HL-60/S4 (cell line): ENCODE measurements around the gene ADPRHL1.
"Not testable (repeated sequence)": the region's sequence is repeated elsewhere in the genome, so short reads cannot be mapped to it uniquely, and the experiment has no call there.

Experiments
- in situ Hi-C: fragments of 300-500 bp; cut with MboI; formaldehyde crosslinking; loops from 2 replicates; pipeline ENCODE4 v1.14.3; 2022; ENCODE audit warnings: low sequenced_read_pairs

ADPRHL1 gene

GRCh38 chr13:113373811-113374485, 79.3 kb downstream of the ADPRHL1 start:
- in situ Hi-C loops, result no loop called here

GRCh38 chr13:113371701-113372100, 81.6 kb downstream of the ADPRHL1 start:
- in situ Hi-C loops, result not testable (repeated sequence)

- in situ Hi-C loops, result no loop called here
Measured at GRCh38 chr13:113371061-113371460, 82.2 kb downstream of the ADPRHL1 start.

GRCh38 chr13:113369881-113370280, 83.4 kb downstream of the ADPRHL1 start:
- in situ Hi-C loops, result no loop called here

GRCh38 chr13:113369189-113369588, 84.1 kb downstream of the ADPRHL1 start:
- in situ Hi-C loops, result no loop called here

GRCh38 chr13:113368353-113368752, 84.9 kb downstream of the ADPRHL1 start:
- in situ Hi-C loops, result not testable (repeated sequence)

GRCh38 chr13:113367771-113368170, 85.5 kb downstream of the ADPRHL1 start:
- in situ Hi-C loops, result no loop called here

GRCh38 chr13:113367020-113367560, 86.2 kb downstream of the ADPRHL1 start:
- in situ Hi-C loops, result no loop called here

GRCh38 chr13:113365971-113366588, 87.2 kb downstream of the ADPRHL1 start:
- in situ Hi-C loops, result no loop called here

- in situ Hi-C loops, result no loop called here
Measured at GRCh38 chr13:113365583-113365970, 87.7 kb downstream of the ADPRHL1 start.

GRCh38 chr13:113364901-113365582, 88.2 kb downstream of the ADPRHL1 start:
- in situ Hi-C loops, result no loop called here

GRCh38 chr13:113364311-113364889, 88.9 kb downstream of the ADPRHL1 start:
- in situ Hi-C loops, result no loop called here

GRCh38 chr13:113361406-113361805, 91.9 kb downstream of the ADPRHL1 start:
- in situ Hi-C loops, result no loop called here

GRCh38 chr13:113360446-113360845, 92.8 kb downstream of the ADPRHL1 start:
- in situ Hi-C loops, result no loop called here

GRCh38 chr13:113359571-113359970, 93.7 kb downstream of the ADPRHL1 start:
- in situ Hi-C loops, result no loop called here

- in situ Hi-C loops, result no loop called here
Measured at GRCh38 chr13:113358653-113359190, 94.6 kb downstream of the ADPRHL1 start.

- in situ Hi-C loops, result no loop called here
Measured at GRCh38 chr13:113357529-113357928, 95.8 kb downstream of the ADPRHL1 start.

GRCh38 chr13:113356596-113356995, 96.7 kb downstream of the ADPRHL1 start:
- in situ Hi-C loops, result no loop called here

GRCh38 chr13:113355621-113356020, 97.7 kb downstream of the ADPRHL1 start:
- in situ Hi-C loops, result no loop called here

GRCh38 chr13:113354831-113355610, 98.3 kb downstream of the ADPRHL1 start:
- in situ Hi-C loops, result no loop called here
